HG03045 (cell line): ENCODE measurements around the gene EIF3CL.
"Not testable (repeated sequence)": the region's sequence is repeated elsewhere in the genome, so short reads cannot be mapped to it uniquely, and the experiment has no call there.

Source experiments
- ATAC-seq: cut with Tn5 transposase; IDR thresholded peaks from one replicate; pipeline ENCODE4 v1.9.1; 2021; ENCODE audit warnings: mild to moderate bottlenecking, moderate library complexity; ENCODE audit not compliant: unreplicated experiment

Gene EIF3CL

GRCh38 chr16:28363408-28363807 lies 40.2 kb downstream of the EIF3CL start, which contains the start of gene NPIPB6:
Gene NPIPB6, minus strand, starts transcription at chr16:28363508. Its CDS starts 686 bp downstream, at chr16:28362822.
- not testable (repeated sequence) for ATAC-seq

- ATAC-seq: not testable (repeated sequence)
These were observed 41.0 kb downstream of the EIF3CL start for GRCh38 chr16:28362600-28362999.

GRCh38 chr16:28338230-28338629 lies 65.4 kb downstream of the EIF3CL start:
- ATAC-seq: not testable (repeated sequence)

- not testable (repeated sequence) for ATAC-seq
These were observed 66.5 kb downstream of the EIF3CL start for GRCh38 chr16:28336940-28337710.

- ATAC-seq: not testable (repeated sequence)
These were observed 68.0 kb downstream of the EIF3CL start for GRCh38 chr16:28335678-28336077.

- ATAC-seq: not testable (repeated sequence)
These were observed 71.0 kb downstream of the EIF3CL start for GRCh38 chr16:28332632-28333031.

GRCh38 chr16:28330981-28331380 lies 72.7 kb downstream of the EIF3CL start:
- not testable (repeated sequence) for ATAC-seq

GRCh38 chr16:28330232-28330631 lies 73.4 kb downstream of the EIF3CL start:
- not testable (repeated sequence) for ATAC-seq
